B cell (primary cell): ENCODE measurements around the gene LITAF.

Experiments
- EZH2 ChIP-seq: IDR thresholded peaks from 2 replicates; pipeline ENCODE4 v1.6.1; 2012; ENCODE audit warnings: borderline replicate concordance, low read depth, mild to moderate bottlenecking, moderate library complexity, low read length; ENCODE audit not compliant: insufficient read depth, poor library complexity, severe bottlenecking
- TF ChIP-seq, protein P1 (sequence below): fragments of 200-600 bp; IDR thresholded peaks from one replicate; pipeline ENCODE4 v1.8.0; 2022; ENCODE audit warnings: antibody characterized with exemption, mild to moderate bottlenecking

DNA sequence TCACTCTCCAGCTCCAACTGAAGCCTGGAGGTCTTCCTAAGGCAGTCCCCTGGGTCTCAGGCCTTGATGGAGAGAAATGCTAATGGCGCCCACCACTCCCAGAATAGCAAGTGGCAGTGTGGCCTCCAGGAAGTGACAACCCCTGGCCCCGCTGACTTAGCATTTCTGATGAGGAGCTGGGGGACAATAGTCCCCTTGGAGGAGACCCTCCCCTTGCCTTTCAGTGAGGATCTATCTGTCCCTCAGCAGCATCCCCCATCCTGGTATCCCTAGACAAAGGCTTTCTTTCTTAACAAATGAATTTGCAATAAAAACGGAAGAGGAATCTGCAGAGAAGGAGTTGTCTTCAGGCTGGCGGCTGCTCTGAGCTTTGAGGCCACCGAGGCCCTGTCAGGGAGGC lies 68.8 kb downstream of the LITAF start:
- TF ChIP-seq, protein P1, sequence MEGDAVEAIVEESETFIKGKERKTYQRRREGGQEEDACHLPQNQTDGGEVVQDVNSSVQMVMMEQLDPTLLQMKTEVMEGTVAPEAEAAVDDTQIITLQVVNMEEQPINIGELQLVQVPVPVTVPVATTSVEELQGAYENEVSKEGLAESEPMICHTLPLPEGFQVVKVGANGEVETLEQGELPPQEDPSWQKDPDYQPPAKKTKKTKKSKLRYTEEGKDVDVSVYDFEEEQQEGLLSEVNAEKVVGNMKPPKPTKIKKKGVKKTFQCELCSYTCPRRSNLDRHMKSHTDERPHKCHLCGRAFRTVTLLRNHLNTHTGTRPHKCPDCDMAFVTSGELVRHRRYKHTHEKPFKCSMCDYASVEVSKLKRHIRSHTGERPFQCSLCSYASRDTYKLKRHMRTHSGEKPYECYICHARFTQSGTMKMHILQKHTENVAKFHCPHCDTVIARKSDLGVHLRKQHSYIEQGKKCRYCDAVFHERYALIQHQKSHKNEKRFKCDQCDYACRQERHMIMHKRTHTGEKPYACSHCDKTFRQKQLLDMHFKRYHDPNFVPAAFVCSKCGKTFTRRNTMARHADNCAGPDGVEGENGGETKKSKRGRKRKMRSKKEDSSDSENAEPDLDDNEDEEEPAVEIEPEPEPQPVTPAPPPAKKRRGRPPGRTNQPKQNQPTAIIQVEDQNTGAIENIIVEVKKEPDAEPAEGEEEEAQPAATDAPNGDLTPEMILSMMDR = no peak
- TF ChIP-seq EZH2 = no peak
